Measurements from ENCODE around the gene SLC6A3. TPM values are rescaled to one million over a fixed set of nuclear protein-coding genes. Genes with fewer than 3 reads are reported as not detected.

The SLC6A3 gene
- total RNA-seq, 1 experiment from 2014 or later: not detected

DNA sequence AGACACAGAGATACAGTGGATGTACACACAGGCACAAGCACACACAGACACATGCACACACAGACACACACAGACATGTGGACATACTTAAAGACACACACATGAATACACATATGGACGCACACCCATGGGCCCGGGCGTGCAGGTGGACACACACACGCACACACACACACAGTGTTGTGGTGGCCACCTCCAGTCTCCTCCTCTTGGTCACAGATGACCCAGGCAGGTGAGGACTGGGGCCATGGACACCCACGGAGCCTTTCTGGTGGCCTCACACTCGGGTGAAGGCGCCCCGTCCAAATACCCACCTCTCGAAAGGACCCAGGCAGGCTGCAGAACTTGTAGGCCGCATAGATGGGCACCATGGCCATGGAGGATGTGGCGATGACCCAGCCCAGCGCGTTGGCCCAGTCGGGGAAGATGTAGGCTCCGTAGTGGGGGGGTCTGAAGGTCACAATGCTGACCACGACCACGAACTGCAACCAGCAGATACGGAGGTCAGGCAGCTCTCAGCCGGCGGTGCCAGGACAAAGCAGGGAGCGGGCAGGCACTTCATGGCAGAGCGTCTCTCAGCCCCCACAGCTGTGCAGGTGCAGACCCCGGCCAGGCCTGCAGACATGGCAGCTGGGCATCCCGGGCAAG lies 42.5 kb downstream of the SLC6A3 start:
- BruUV-seq (replicated peaks): no TSS peak
- no peaks in the 10 kb centered on the region for H3K9me3 Mint-ChIP-seq (ENCODE audit: low read depth, unreplicated experiment)
- CTCF ChIA-PET: no interaction called here
- no peak overlapping the region for H3K4me3 Mint-ChIP-seq (ENCODE audit: low read depth, unreplicated experiment)
- H3K36me3 Mint-ChIP-seq (ENCODE audit: insufficient read depth, unreplicated experiment): no peaks in the 10 kb centered on the region
- no peak overlapping the region for H3K27ac Mint-ChIP-seq (ENCODE audit: unreplicated experiment)
- intact Hi-C loops (cut with micrococcal nuclease; ENCODE audit: unreplicated experiment): no loop called here
- H3K27me3 Mint-ChIP-seq (ENCODE audit: unreplicated experiment): peaks cover 98% of the 10 kb centered on the region
- no peak for DNase-seq
- TF ChIP-seq, protein P1, sequence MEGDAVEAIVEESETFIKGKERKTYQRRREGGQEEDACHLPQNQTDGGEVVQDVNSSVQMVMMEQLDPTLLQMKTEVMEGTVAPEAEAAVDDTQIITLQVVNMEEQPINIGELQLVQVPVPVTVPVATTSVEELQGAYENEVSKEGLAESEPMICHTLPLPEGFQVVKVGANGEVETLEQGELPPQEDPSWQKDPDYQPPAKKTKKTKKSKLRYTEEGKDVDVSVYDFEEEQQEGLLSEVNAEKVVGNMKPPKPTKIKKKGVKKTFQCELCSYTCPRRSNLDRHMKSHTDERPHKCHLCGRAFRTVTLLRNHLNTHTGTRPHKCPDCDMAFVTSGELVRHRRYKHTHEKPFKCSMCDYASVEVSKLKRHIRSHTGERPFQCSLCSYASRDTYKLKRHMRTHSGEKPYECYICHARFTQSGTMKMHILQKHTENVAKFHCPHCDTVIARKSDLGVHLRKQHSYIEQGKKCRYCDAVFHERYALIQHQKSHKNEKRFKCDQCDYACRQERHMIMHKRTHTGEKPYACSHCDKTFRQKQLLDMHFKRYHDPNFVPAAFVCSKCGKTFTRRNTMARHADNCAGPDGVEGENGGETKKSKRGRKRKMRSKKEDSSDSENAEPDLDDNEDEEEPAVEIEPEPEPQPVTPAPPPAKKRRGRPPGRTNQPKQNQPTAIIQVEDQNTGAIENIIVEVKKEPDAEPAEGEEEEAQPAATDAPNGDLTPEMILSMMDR (IDR thresholded peaks at IDR 0.05; ENCODE audit: unreplicated experiment): no peak
- H3K4me1 Mint-ChIP-seq (ENCODE audit: low read depth, unreplicated experiment): no peaks in the 10 kb centered on the region

DNA sequence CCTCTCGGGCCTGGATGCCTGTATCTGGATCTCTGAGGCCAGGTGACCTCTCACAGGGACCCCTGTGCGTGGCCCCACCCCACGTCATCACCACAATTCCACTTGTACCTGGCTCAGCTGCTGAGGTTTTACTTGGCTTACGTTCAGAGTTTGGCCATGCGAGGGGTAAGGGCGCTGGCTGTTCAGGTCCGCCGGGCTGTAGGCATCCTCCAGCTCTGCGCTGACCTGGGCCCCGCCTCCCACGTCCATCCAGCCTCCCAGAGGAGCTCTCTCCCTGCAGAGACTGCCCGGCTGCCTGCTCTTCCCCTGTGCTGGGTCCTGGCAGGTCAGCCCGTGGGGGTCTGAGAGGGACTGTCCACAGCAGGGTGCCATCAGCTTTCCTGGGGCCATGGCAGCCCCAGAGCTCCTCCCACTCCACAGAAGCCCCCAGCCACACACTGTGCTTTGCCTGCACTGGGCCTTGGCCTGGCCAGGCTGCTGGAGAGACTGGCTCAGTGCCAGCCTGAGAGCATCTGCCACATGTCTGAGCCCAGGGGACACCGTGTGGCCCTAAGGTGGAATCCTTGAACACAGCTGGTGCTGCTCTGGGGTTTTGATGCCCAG lies 43.6 kb downstream of the SLC6A3 start:
- TF ChIP-seq, protein P1 (IDR thresholded peaks at IDR 0.05; ENCODE audit: unreplicated experiment): no peak
- intact Hi-C loops (cut with micrococcal nuclease; ENCODE audit: unreplicated experiment): no loop called here
- H3K9me3 Mint-ChIP-seq (ENCODE audit: low read depth, unreplicated experiment): no peaks in the 10 kb centered on the region
- no peaks in the 10 kb centered on the region for H3K4me1 Mint-ChIP-seq (ENCODE audit: low read depth, unreplicated experiment)
- H3K36me3 Mint-ChIP-seq (ENCODE audit: insufficient read depth, unreplicated experiment): no peaks in the 10 kb centered on the region
- H3K4me3 Mint-ChIP-seq (ENCODE audit: low read depth, unreplicated experiment): no peak overlapping the region
- no peak overlapping the region for H3K27ac Mint-ChIP-seq (ENCODE audit: unreplicated experiment)
- DNase-seq: no peak
- peaks cover 98% of the 10 kb centered on the region for H3K27me3 Mint-ChIP-seq (ENCODE audit: unreplicated experiment)
- CTCF ChIA-PET: no interaction called here
- no TSS peak for BruUV-seq (replicated peaks)

DNA sequence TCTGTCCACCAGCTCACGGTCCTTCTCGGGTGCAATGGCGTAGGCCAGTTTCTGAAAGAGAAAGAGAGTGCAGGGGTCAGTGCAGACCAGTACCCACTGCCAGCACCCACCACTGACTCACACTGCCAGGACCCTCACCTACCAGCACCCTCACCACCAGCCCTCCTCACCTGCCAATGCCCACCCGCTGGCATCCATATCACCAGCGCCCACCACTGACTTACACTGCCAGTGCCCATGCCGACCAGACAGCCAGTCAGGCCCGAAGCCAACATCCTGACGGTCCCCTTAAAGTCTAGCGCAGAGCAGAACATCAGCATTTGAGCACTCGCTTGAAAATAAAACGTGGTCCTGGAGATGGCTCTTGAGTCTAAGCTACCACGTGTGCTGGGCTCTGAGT lies 44.3 kb downstream of the SLC6A3 start:
- Mint-ChIP-seq H3K4me3 (ENCODE audit: low read depth, unreplicated experiment) (no peak overlapping the region), H3K27ac (ENCODE audit: unreplicated experiment) (no peak overlapping the region), H3K4me1 (ENCODE audit: low read depth, unreplicated experiment) (no peaks in the 10 kb centered on the region), H3K36me3 (ENCODE audit: insufficient read depth, unreplicated experiment) (no peaks in the 10 kb centered on the region), H3K9me3 (ENCODE audit: low read depth, unreplicated experiment) (no peaks in the 10 kb centered on the region), H3K27me3 (ENCODE audit: unreplicated experiment) (peaks cover 98% of the 10 kb centered on the region)
- TF ChIP-seq, protein P1 (IDR thresholded peaks at IDR 0.05; ENCODE audit: unreplicated experiment): no peak
- CTCF ChIA-PET: no interaction called here
- BruUV-seq (replicated peaks): no TSS peak
- intact Hi-C loops (cut with micrococcal nuclease; ENCODE audit: unreplicated experiment): no loop called here
- no peak for DNase-seq

DNA sequence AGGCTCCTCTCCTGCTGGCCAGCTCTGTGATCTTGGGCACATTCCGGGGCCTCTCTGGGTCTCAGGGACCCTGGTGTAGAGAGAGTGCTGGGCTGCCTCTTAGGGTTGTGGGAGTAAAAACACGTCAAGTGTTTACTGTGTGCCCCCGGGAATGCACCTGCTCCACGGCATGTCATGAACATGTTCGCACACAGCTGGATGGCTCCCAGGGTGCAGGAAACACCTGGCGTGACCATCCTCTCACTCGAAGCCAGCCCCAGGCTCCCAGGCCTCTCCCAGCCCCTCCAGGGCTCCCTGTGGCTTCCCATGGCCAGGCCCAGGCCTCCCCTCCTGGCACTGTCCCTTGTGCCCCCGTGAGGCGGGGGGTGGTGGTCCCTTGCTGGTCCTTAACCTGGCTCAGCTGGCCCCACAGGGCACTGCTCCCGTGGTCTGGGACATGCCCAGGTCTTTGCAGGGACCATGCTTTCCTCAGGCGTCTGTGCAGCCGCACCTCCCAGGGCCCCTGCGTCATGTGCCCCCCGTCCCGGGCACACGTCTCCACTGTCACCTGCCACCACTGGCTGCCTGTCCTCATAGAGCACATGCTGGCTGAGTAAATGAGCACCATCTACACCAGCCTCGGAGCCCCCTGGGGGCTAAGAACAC lies 44.9 kb downstream of the SLC6A3 start:
- intact Hi-C loops (cut with micrococcal nuclease; ENCODE audit: unreplicated experiment): no loop called here
- CTCF ChIA-PET: no interaction called here
- H3K27me3 Mint-ChIP-seq (ENCODE audit: unreplicated experiment): peaks cover 98% of the 10 kb centered on the region
- no TSS peak for BruUV-seq (replicated peaks)
- no peaks in the 10 kb centered on the region for H3K4me1 Mint-ChIP-seq (ENCODE audit: low read depth, unreplicated experiment)
- no peaks in the 10 kb centered on the region for H3K36me3 Mint-ChIP-seq (ENCODE audit: insufficient read depth, unreplicated experiment)
- TF ChIP-seq, protein P1 (IDR thresholded peaks at IDR 0.05; ENCODE audit: unreplicated experiment): no peak
- H3K27ac Mint-ChIP-seq (ENCODE audit: unreplicated experiment): no peak overlapping the region
- no peak for DNase-seq
- no peaks in the 10 kb centered on the region for H3K9me3 Mint-ChIP-seq (ENCODE audit: low read depth, unreplicated experiment)
- H3K4me3 Mint-ChIP-seq (ENCODE audit: low read depth, unreplicated experiment): no peak overlapping the region
